ENCODE measurements around the gene MTSS2.
"Not testable (repeated sequence)": the region's sequence is repeated elsewhere in the genome, so short reads cannot be mapped to it uniquely, and the experiment has no call there.

DNA sequence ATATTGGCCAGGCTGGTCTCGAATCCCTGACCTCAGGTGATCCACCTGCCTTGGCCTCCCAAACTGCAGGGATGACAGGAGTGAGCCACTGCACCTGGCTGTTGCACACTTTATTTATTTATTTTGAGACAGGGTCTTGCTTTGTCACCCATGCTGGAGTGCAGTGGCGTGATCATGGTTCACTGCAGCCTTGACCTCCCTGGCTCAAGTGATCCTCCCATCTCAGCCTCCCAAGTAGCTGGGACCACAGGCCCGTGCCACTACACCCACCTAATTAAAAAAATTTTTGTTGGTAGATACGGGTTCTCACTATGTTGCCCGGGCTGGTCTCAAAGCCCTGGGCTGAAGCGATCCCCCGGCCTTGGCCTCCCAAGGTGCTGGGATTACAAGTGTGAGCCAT, 42.6 kb downstream of the MTSS2 start:
- TF ChIP-seq, protein P1, sequence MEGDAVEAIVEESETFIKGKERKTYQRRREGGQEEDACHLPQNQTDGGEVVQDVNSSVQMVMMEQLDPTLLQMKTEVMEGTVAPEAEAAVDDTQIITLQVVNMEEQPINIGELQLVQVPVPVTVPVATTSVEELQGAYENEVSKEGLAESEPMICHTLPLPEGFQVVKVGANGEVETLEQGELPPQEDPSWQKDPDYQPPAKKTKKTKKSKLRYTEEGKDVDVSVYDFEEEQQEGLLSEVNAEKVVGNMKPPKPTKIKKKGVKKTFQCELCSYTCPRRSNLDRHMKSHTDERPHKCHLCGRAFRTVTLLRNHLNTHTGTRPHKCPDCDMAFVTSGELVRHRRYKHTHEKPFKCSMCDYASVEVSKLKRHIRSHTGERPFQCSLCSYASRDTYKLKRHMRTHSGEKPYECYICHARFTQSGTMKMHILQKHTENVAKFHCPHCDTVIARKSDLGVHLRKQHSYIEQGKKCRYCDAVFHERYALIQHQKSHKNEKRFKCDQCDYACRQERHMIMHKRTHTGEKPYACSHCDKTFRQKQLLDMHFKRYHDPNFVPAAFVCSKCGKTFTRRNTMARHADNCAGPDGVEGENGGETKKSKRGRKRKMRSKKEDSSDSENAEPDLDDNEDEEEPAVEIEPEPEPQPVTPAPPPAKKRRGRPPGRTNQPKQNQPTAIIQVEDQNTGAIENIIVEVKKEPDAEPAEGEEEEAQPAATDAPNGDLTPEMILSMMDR (IDR thresholded peaks at IDR 0.05 in 4 of 5, conservative IDR thresholded peaks at IDR 0.05 in 1 of 5), result not testable (repeated sequence)
- TF ChIP-seq POLR2A (IDR thresholded peaks at IDR 0.05), result not testable (repeated sequence)

All from gastrocnemius medialis (tissue), 4 donors.